Suppressor macrophage treated with lipopolysaccharide for 4 hours (primary cell): Measurements from ENCODE around the gene FLRT2.

Experiments
- DNase-seq: peaks from one replicate; pipeline ENCODE4 v3.0.0-alpha.2; 2020

Gene FLRT2

GRCh38 chr14:85565862-85566296 is 35.9 kb downstream of the FLRT2 start:
- no peak for DNase-seq

GRCh38 chr14:85566603-85567002 is 36.7 kb downstream of the FLRT2 start:
- no peak for DNase-seq

GRCh38 chr14:85572011-85572410 is 42.1 kb downstream of the FLRT2 start:
- DNase-seq: no peak

GRCh38 chr14:85572845-85573244 is 42.9 kb downstream of the FLRT2 start:
- peak; percentile 78 for DNase-seq

GRCh38 chr14:85573406-85573805 is 43.5 kb downstream of the FLRT2 start:
- no peak for DNase-seq

GRCh38 chr14:85574853-85575616 is 45.1 kb downstream of the FLRT2 start:
- no peak for DNase-seq

- no peak for DNase-seq
These were observed 45.6 kb downstream of the FLRT2 start for GRCh38 chr14:85575617-85575898.

- DNase-seq: no peak
These were observed 46.3 kb downstream of the FLRT2 start for GRCh38 chr14:85576218-85576617.

- peak; percentile 57 for DNase-seq
These were observed 47.1 kb downstream of the FLRT2 start for GRCh38 chr14:85576848-85577542.

GRCh38 chr14:85577543-85578114 is 47.7 kb downstream of the FLRT2 start:
- no peak for DNase-seq

GRCh38 chr14:85578357-85578756 is 48.4 kb downstream of the FLRT2 start:
- DNase-seq: no peak

- DNase-seq: no peak
These were observed 49.0 kb downstream of the FLRT2 start for GRCh38 chr14:85578930-85579329.

- DNase-seq: no peak
These were observed 50.0 kb downstream of the FLRT2 start for GRCh38 chr14:85579942-85580341.

- DNase-seq: no peak
These were observed 50.7 kb downstream of the FLRT2 start for GRCh38 chr14:85580536-85581140.

GRCh38 chr14:85581691-85582090 is 51.7 kb downstream of the FLRT2 start:
- DNase-seq: peak; percentile 26

GRCh38 chr14:85583380-85583779 is 53.4 kb downstream of the FLRT2 start:
- DNase-seq: no peak

GRCh38 chr14:85584481-85584880 is 54.5 kb downstream of the FLRT2 start:
- DNase-seq: no peak

- peak; percentile 76 for DNase-seq
These were observed 57.3 kb downstream of the FLRT2 start for GRCh38 chr14:85587151-85587711.

- DNase-seq: no peak
These were observed 60.8 kb downstream of the FLRT2 start for GRCh38 chr14:85590784-85591183.

GRCh38 chr14:85594217-85594616 is 64.3 kb downstream of the FLRT2 start:
- no peak for DNase-seq

- no peak for DNase-seq
These were observed 66.0 kb downstream of the FLRT2 start for GRCh38 chr14:85595981-85596380.

- DNase-seq: no peak
These were observed 66.6 kb downstream of the FLRT2 start for GRCh38 chr14:85596562-85596961.

GRCh38 chr14:85597701-85598100 is 67.8 kb downstream of the FLRT2 start:
- no peak for DNase-seq

- DNase-seq: peak; percentile 94
These were observed 70.0 kb downstream of the FLRT2 start for GRCh38 chr14:85599939-85600338.
